Measurements from ENCODE around the gene TNFRSF18.
"Not testable (repeated sequence)": the region's sequence is repeated elsewhere in the genome, so short reads cannot be mapped to it uniquely, and the experiment has no call there.

TNFRSF18 gene

GRCh38 chr1:1196431-1197187 is 9.8 kb downstream of the TNFRSF18 start:
- no peak for DNase-seq

- DNase-seq = not testable (repeated sequence)
These were observed 10.7 kb downstream of the TNFRSF18 start for GRCh38 chr1:1195726-1196125.

GRCh38 chr1:1194723-1195122 is 11.7 kb downstream of the TNFRSF18 start:
- no peak for DNase-seq

GRCh38 chr1:1191734-1192133 is 14.7 kb downstream of the TNFRSF18 start:
- no peak for DNase-seq

DNA sequence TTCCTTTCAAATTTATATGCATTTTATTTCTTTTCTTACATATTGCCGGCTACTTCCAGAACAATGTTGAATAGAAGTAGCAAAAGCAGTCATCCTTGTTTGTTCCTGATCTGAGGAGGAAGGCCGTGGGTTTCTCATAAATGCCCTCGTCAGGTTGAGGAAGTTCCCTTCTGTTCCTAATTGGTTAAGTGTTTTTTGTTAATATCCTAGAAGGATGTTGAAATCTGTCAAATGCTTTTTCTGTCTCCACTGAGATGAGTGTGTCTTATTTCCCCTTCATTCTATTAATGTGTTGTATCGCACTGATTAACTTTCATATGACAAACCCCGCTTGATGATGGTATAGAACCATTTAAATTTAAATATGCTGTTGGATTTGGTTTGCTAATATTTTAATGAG is 17.3 kb downstream of the TNFRSF18 start:
- DNase-seq = no peak

- DNase-seq = peak; percentile 40
These were observed 18.5 kb downstream of the TNFRSF18 start for GRCh38 chr1:1187938-1188337.

DNA sequence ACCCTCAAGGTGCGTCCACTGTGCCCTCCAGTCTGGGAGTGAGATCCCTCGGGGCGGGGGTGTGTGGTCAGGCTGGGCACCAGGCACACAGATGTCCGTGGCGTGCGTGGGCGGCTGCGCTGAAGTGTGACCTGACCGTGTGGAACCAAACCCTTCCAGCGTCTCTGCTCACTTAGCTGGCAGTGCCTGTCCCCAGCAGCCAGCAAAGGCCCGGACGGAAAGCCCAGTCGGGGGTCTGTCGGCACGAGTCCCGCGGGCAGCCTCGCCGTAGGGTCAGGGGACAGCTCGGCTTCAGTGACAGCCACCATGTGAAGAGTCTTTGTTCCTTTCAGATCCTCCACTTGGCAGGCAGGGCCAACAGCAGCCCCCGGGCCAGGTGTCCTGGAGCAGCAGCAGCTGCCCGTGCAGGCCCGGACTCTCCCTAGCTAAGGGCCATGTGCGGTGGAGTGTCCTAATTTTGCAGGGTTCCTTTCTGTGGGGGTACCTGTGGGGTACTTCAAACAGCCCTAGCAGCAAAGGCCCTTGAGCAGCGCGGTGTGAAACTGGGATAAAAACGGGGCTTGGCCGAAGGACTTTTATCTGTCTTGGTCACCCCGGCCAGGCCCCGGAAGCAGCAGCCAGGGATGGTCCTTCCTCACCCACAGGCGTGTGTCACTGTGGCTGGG is 21.2 kb downstream of the TNFRSF18 start:
- no peak for DNase-seq

DNA sequence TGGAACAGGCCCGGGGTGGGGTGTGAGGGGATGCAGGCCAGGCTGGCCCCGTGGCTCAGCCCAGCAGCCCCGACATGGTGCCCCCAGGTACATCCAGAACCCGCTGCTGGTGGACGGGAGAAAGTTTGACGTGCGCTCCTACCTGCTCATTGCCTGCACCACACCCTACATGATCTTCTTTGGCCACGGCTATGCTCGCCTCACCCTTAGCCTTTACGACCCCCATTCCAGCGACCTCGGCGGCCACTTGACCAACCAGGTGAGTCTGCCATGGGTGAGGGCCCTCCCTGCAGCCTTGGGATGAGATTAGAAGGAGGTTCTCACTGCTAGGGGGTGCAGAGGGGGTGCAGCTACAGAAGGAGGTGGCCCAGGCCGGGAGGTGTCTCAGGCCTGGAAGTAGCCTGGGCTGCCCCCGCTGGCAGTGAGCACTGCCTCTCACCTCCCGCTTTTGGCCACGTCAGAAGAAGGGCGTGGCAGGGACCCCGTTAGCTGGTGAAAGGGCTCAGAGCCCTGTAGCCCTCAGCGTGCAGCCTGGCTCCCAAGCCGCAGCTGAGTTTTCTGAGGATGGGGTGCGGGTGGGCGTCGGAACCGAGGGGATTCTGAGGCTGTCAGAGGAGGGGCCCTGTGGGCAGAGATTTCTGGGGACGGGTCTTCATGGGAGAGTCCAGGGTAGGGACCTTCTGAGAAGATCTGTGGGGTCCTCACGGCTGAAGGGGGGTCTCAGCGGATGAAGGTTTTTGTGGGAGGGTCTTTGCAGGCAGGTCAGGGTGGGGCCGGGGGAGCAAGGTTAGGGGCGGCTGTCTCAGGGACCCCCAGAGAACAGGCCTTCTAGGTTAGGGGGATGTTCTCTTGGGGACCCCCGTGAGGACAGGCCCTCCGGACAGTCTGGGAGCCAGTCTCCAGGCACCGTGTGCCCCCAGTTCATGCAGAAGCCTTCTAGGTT is 22.3 kb downstream of the TNFRSF18 start:
- no peak for DNase-seq

- DNase-seq = no peak
These were observed 23.1 kb downstream of the TNFRSF18 start for GRCh38 chr1:1183221-1183747.

DNA sequence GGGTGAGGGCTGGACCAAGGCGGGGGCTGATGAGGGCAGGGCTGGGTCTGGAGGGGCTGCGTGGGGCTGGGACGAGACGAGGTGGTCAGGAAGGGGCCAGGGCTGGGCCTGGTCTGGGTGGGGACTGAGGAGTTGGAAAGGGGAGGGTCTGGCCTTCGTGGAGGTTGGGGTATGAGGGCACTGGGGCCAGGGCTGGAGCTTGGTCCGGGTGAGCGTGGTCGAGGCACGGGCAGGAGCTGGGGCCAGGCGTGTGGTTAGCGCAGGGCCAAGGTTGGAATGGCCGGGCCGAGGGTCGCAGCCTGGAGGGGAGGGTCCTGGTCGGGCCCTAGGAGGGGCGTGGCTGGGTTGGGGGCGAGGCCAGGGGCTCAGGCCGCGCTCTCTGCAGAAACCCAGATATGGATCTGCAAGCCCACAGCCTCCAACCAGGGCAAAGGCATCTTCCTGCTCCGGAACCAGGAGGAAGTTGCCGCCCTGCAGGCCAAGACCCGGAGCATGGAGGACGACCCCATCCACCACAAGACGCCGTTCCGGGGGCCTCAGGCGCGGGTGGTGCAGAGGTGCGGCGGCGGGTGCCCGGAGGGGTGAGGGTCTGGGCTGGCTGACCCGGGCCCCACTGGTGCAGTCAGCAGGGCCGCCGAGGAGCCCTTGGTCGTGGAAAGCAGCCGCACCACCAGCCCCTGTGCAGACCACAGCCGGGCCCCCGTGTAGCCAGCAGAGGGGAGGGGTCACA is 23.7 kb downstream of the TNFRSF18 start:
- DNase-seq = no peak

DNA sequence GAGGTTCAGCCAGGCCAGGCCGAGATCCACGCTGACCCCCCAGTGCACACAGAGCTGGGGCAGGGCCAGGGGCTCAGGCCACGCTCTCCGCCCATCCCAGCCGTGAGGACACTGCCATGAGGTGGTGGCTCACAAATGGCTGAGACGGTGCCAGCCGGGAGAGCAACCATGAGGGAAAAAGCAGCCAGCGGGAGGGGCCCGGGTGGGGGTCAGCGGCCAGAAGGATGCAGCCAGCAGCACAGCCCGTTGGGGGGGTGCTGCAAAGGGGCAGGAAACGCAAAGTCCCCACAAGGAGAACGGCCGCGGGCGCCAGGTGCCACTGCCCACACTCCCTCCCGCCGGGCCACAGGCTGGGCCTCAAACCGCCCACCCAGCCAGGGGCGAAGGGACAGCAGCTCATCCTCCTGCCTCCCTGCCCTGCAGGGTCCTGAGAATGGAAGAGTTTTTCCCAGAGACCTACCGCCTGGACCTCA is 24.4 kb downstream of the TNFRSF18 start:
- no peak for DNase-seq

DNA sequence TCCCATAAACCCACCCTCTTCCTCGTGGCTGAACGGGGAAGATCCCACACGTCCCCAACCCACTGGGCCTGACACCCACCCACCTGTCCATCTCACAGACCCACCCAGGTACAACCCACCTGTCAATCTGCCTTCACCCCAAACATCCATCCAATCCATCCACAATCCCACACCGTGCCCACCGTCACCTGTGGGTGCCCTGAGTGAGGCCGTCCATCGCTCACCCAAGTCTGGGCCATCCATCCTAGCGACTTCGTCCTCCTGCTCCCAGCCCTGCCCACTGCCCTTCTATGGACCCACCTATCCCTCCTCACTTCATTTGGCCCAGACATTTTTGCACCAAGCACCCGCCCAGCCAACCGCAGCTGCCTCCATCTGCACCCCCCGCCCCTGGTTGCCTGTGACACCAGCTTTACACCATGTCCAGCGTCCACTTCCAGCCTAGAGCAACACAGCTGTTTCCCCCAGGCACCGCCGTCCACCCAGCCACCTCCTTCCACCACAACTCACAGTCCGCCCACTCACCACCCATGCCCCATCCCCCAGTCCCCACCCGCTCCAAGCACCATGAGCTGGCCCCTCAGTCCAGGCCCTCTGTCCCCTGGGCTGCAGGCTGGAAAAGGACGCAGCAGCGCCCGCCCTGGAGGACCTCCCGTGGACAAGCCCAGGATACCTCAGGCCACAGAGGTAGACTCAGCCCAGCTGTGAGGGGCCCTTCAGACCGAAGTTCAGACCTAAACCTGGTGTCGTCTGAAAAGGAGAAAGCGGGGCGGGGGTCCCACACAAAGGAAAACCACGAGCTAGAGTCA is 25.1 kb downstream of the TNFRSF18 start:
- no peak for DNase-seq

DNA sequence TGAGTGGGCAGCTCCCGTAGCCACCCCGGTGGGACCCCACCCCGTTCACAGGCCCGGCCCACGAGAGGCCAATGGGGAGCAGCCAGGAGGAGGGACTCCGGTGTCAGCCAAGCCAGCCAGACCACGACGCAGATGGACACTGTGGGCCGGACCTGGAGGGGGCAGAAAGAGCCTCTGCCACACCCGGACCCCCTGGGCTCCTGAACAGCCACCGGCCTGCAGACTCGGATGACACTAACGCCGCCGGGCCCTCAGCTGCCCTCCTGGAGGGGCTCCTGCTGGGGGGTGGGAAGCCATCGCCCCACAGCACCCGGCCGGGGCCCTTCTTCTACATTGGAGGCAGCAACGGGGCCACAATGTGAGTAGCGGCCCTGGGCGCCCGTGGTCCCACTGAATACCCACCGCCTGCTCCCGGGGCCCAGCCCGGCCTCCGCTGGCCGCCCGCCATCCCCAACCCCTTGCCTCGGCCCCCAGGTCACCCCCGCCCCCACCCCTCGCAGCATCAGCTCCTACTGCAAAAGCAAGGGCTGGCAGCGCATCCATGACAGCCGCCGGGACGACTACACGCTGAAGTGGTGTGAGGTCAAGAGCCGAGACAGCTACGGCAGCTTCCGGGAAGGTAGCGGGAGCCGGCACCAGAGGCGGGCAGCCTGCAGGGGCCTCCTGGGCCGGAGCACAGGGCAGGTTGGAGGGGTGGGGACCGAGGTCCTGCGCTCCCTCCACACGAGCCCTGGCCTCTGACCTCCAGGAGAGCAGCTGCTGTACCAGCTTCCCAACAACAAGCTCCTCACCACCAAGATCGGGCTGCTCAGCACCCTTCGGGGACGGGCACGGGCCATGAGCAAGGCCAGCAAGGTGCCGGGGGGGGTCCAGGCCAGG is 26.2 kb downstream of the TNFRSF18 start:
- no peak for DNase-seq

- DNase-seq = no peak
These were observed 26.9 kb downstream of the TNFRSF18 start for GRCh38 chr1:1179346-1179982.

DNA sequence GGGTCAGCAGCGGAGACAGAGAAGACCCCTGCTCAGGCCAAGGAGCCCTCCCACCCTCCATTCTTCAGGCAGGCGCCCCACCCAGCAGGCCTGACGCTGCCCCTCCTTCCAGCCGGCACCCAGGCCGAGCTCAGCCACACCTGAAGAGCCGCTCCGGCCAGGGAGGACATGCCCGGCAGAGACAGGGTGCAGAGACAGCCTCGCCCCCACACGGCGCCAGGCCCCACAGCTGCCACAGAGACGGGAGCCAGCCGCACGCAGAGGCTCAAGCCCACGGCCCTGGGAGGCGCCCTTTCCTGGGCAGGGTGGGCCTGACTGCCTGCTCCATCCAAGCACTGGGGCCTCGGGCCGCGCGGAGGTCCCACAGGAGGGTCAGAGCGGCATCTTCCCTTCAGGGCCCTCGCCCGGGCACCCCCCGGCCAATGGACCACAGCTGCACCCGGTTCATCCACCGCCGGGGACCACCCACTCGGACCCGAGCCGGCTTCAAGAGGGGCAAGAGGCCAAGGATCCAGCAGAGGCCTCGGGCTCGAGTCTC is 27.5 kb downstream of the TNFRSF18 start:
- no peak for DNase-seq

DNA sequence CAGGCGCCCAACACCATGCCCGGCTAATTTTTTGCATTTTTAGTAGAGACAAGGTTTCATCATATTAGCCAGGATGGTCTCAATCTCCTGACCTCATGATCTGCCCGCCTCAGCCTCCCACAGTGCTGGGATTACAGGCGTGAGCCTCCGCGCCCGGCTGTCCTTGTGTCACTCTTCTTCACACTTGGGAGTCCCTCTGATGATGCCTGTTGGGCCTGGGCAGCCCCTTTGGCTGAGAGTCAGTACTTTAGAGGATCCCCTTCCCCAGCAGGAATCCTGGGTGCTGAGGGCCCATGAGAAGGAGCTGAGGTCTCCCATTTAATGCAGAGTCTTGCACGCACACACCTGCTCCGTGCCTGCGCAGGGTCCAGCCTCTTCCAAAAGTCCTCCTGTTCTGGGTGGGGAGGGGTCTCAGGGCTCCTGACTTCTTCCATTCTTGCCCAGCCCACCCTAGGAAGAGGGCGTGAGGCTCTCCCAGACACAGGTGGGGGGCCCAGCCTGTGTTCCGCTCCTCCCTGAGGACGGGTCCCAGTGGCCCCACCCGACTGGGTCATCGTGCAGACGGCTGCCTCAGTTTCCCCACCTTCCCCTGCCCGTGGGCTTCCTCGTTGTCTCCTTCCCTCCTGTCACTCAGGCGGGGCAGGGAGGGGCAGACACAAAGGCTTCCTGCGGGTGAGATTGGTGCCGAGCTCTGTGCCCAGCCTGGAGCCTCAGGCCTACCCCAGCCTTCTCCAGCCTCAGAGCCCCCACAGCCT is 28.8 kb downstream of the TNFRSF18 start:
- DNase-seq = no peak

DNA sequence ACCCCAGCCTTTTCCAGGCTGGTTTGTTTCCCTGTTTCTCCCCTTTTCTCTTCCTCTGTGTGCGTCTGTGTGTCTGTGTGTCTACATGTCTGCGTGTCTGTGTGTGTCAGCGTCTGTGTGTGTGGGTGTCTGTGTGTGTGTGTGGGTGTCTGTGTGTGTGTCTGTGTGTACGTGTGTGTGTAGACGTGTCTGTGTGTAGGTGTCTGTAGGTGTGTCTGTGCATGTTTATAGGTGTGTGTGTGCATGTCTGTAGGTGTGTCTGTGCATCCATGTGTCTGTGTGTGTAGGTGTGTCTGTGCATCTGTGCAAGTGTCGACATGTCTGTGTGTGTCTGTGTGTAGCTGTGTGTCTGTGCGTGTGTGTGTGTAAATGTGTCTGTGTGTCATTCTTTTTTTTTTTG is 29.5 kb downstream of the TNFRSF18 start:
- DNase-seq = no peak

DNA sequence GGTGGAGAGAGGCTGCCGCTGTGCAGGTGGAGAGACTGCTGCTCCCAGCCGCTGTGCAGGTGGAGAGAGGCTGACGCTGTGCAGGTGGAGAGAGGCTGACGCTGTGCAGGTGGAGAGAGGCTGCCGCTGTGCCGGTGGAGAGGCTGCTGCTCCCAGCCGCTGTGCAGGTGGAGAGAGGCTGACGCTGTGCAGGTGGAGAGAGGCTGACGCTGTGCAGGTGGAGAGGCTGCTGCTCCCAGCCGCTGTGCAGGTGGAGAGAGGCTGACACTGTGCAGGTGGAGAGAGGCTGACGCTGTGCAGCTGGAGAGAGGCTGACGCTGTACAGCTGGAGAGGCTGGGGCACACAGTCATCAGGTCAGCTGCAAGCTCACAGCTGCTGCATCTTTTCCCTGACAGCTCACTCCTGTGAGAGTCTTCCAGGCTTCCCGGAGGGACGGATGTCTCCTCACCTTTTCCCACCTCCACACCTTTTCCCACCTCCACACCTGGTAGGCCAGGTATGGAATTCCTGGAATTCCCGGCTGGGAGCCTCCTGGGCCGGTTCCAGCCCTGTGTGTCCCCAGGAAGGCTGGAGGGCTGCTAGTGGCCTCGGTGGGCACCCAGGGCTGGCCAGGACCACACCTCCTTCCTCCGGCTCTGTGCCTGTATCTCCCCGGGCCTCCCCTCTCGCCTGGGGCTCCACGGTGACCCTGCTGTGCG is 30.2 kb downstream of the TNFRSF18 start:
- DNase-seq = peak; percentile 89

Measured in DMS53 (cell line).